GM21786 (cell line): ENCODE results near the gene CEACAM21.

Experiments used
- ATAC-seq: cut with Tn5 transposase; IDR thresholded peaks from one replicate; pipeline ENCODE4 v1.9.1; 2021; ENCODE audit not compliant: unreplicated experiment

The CEACAM21 gene

DNA sequence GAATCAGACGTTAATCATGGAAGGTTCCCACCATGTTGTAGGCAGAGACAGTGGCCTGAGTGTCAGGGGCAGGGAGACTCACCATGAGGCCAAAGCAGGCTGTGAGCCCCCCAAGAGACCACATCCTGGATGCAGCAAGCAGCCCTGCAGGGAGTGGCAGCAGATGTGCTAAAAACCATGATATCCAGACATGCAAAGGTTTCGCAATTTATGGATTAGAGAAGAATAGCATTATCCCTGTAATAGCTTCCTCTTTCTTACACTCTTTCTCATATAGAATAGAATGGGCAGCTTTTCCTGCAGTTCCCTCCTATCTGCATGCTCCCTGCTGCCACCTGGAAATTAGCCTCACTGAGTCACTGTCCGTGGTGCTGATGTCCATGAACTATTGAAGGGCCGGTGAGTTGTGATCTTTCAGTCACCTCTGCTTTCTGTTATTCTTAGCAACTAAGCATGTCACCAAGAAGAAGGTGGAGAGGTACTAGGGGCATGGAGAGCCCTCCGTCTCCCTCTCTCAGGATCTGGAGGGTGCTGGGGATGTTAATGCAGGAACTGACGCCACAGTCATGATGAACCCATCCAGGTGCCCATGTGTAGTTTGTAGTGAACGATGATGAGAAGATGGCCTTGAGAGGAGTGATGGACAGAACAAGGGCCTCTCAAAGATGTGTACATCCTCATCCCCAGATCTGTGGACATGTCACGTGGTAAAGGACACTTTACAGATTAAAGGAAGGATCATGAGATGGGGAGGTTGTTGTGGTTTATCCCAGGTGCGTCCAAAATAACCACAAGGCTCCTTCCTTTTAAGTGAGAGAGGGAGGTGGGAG lies 41.0 kb downstream of the CEACAM21 start:
- ATAC-seq = no peak

DNA sequence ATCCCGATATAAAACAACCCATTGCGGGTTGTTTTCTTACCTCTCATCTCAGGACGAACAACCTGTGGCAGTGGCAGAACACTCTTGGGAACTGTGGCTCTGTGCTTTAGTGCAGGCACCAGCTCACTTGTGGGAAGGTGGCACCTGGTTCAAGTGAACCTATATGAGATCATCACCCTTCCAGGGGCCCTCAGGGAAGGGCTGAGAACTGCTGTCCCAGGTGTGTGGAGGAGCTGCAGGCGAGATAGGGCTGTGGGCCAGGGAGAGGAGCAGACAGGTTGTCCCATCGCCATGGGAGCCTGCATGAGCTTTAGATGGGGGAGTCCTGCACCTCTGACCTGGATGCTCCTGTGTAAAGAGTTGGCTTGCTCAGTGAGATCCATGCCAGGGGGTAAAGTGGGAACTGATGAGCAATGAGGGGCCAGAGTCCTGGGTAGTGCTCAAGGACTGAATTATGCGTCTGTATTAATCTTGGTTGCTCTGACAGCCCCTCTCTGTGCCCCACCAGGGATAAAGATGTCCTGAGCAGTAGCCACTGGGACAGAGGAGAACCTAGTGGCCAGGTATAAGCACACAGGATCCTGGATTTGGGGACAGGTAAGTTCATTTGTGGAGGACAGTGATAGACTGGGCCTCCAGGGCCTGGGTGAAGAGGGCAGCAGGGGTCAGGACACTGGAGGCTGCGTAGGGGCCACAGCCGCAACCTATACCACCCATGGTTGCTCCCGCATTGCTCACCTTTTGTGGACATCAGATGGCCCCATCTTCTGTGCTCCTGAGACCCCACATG lies 42.2 kb downstream of the CEACAM21 start:
- ATAC-seq = no peak

DNA sequence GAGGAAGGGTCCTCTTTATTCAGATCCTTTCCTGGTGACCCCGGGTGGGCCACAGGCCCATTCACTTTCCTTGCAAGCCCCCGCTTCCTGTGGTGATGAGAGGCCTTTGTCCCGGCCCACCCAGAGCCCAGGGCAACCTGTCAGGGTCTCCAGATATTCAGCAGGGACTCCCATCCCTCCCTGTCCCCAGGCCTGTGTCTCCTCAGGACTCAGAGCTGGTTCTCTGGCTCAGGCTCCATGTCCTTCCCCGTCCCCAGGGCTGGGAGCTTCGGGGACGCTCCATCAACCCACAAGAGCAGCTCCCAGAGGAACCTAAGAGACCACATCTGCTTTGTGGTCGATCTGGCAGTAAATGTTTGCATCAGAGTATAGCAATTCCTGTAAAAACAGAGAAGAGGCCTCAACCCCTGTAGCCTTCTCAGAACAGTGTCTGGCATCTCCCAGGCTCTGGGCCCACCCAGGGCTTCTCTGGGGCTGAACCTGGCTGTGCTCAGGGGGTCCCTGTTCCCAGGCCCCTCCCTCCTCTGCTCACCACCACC lies 43.1 kb downstream of the CEACAM21 start:
- ATAC-seq = no peak

DNA sequence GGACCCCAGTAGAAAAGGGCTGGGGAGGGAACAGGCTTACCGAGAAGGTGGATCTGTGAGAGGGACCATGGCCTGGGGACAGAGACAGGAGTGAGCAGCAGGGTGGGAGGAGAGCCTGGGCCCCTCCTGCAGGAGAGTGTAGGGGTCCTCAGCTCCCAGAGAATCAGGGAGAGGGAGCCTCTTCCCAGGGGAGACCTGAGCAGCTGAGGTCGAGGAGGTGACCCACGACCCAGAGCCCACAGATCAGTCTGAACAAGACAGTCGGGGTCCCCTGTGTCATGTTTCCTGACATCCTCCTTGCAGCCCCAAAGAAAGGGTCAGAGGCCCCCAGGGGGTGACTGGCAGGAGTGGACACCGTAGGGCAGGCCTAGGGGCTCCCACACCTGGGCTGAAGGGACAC lies 44.2 kb downstream of the CEACAM21 start:
- no peak for ATAC-seq

DNA sequence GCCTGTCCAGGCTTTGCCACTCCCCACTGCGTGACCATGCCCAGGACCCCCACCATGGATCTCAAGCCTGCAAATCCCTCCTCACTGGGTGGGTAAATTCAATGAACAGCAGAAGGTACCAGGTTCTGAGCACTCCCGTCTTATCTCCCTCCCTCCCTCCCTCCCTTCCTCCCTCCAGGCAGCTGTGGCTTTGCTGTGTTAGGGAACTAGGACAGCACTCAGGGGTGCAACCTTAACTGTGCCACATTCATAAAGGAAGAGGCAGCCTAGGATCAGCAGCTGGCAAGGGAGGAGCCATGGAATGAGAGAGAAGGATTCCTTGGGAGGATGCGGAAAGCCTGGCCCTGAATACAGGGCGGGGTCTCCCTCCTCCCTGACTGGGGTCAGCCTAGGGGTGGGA lies 45.3 kb downstream of the CEACAM21 start:
- ATAC-seq = no peak

DNA sequence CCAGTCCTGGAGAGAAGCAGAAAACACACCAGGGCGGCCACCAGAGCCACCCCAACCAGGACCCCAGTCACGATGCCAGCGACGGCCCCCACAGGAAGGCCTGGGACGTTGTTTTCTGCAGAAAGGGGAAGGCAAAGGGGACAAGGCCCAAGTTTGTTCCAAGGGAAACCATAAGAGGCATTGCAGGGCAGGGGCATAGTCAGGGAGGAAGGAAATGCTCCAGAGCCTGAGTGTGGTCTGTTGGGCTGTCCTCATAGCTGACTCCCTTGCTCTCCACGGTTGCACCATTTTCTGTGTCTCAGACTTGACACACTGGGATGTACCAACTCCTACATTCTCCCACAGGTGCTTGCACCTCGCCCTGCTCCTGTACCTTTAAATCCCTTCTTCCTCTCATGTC lies 45.7 kb downstream of the CEACAM21 start:
- ATAC-seq = no peak

DNA sequence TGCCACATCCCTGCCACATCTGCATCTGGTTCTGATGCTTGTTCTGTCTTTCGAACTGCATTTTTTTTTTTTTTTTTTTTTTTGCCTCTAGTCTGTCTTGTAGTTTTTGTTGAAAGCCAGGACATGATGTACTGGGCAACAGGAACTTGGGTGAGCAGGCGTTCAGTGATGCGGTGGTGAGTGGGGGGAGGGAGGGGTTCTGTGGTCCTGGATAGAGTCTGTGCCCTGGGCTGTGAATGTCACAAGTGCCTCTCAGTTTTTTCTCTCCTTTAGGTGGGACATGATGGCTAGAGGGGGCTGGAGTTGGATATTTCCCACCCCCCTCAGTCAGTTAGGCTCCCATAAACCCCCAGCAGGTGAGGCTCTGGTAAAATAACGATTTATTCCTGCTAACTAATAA lies 47.4 kb downstream of the CEACAM21 start:
- no peak for ATAC-seq

DNA sequence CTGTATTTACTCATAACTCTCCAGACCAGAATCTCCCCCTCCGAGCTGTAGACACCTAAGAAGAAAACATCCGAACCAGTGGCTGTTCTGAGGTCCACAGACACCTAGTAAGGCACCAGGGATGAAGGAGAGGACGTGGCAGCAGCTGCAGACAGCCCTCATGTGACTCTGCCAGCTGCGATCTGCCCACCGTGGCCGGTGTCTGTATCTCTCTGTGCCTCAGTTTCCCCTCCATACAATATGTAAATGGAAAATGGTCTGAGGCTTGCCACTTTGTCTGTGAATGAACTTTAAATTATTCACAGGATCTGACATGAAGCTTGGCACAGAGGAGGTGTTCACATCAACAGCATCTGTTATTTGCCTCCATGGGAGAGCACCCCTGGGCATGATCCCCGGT lies 48.5 kb downstream of the CEACAM21 start:
- no peak for ATAC-seq

DNA sequence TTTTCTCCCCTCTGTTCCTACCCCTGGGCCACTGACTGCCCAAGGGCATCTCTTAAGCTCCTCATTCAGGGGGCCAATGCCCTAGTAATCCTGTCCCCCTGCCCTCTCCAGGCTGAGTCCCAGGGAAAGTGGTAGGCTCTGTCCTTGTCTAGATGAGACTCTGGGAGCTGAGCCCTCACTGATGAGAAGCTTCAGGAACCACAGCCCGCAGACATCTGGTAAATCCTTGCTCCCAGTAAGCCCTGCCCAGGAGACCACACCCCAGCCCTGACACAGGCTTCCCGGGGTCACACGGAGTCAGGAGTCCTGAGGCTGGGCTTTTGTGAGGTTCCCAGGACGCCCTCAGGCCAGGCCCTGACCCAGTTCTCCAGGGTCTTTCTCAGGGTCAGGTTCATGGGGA lies 49.0 kb downstream of the CEACAM21 start:
- ATAC-seq = no peak

DNA sequence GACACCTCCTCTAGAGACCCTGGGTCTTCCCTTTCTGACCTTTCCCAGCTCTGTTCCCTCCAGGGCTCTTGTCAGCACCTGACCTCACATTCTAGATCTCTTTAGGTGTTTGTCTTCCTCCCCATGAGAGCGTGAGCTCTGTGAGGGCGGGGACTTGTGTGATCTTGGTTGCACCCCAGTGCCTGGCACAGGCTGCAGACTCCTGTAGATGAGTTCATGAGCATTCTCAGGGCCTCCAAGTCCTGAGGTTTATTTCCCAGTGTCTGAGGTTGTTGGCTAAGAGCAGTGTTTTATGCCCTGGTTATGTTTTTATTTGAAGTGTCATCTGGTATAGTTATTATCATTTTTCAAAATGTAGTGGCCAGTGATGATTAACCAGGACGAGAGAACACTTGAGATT lies 50.3 kb downstream of the CEACAM21 start:
- no peak for ATAC-seq

DNA sequence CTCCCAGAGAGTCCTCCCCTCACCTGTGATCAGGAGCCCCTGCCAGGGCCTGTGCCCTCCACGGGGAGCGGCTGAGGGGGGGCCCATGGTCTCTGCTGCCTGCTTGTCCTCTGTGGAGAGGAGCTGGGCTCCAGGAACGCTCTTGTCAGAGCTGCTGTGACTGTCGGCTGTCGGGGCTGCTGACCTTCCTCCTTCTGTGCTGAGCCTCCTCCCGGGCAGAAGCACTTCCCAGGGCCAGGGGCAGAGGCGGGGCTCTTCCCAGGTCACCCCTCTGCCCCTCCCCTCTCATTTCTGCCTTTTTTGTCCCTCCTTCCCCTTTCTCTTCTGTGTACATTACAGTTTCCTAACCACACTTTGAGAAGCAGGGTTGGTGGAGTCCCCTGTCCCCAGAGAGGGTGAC lies 50.9 kb downstream of the CEACAM21 start, which contains the start of gene CEACAM4:
CEACAM4 (minus strand) TSS at position 198 of the 400 bp plus-strand sequence; CDS start at position 87, 111 bp downstream.
- ATAC-seq = no peak

DNA sequence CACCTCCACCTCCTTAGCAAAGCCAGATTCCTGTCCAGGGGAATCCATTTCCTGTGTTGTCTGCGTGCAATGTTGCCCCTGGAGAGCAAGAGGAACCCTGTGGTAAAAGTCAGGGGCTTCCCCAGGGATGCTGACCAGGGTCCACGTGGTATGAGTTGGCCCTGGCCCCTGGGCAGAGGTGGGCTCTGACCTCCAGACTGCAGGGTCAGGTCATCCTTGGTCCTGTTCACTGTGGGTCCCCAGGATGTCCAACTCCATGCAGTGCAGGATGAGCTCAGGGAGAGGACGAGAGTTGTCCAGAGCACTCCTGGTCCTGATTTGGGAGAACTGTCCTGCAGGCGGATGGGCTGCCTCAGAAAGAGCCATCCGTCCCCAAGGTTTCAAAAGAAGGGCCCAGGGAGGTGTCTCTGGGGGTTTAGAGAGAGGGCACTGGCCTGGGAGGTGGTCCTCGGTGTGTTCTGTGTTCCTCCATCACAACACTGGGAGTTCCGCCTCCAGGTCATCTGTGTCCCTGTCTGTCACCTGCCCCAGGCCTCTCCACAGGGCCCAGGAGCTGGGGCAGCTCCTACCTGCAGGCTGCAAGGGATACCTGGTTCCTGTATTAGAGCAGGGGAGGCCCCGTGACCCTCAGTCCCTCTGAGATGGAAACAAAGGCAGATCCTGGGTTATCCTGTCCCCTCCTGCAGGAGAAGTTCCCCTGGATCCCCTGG lies 52.2 kb downstream of the CEACAM21 start:
- no peak for ATAC-seq
